NCI-H446 treated with DMSO at 0.1 percent for 48 hours (cell line): ENCODE measurements around the gene ZNF362.
"Not testable (repeated sequence)": the region's sequence is repeated elsewhere in the genome, so short reads cannot be mapped to it uniquely, and the experiment has no call there.

Source experiments
- DNase-seq: peaks from one replicate; lab custom pipeline; 2025; lab: John Stamatoyannopoulos, UW

The ZNF362 gene

DNA sequence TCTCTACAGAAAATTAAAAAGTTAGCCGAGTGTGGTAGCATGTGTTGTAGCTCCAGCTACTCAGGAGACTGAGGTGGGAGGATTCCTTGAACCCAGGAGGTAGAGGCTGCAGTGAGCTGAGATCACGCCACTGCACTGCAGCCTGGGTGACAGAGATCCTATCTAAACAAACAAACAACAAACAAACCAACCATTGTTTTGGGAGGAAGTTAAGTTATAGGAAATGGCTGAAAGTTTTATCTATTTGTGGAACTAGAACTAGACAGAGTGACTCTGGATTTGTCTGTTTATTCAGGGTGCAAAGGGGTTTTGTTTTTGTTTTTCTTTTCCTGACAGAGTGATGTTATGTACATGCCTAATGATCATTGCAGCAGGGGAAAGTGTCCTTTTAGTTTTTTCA is 31.0 kb downstream of the ZNF362 start:
- no peak for DNase-seq

- DNase-seq: no peak
These were observed 32.9 kb downstream of the ZNF362 start for GRCh38 chr1:33288976-33289857.

DNA sequence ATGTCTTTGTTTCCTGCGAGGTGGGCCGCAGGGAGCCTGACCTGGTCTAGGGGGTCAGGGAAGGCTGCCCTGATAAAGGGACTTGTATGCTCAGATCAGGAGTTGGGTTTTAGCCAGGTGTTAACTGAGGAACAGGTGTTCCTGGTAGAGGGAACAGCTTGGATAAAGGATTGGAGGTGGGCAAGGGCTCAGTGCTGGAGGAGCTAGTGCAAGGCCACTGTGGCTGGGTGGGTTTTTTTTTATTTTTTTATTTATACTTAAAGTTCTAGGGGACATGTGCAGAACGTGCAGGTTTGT is 33.5 kb downstream of the ZNF362 start:
- DNase-seq: no peak

- not testable (repeated sequence) for DNase-seq
These were observed 34.3 kb downstream of the ZNF362 start for GRCh38 chr1:33290615-33291014.

- no peak for DNase-seq
These were observed 36.5 kb downstream of the ZNF362 start for GRCh38 chr1:33292726-33293340.

DNA sequence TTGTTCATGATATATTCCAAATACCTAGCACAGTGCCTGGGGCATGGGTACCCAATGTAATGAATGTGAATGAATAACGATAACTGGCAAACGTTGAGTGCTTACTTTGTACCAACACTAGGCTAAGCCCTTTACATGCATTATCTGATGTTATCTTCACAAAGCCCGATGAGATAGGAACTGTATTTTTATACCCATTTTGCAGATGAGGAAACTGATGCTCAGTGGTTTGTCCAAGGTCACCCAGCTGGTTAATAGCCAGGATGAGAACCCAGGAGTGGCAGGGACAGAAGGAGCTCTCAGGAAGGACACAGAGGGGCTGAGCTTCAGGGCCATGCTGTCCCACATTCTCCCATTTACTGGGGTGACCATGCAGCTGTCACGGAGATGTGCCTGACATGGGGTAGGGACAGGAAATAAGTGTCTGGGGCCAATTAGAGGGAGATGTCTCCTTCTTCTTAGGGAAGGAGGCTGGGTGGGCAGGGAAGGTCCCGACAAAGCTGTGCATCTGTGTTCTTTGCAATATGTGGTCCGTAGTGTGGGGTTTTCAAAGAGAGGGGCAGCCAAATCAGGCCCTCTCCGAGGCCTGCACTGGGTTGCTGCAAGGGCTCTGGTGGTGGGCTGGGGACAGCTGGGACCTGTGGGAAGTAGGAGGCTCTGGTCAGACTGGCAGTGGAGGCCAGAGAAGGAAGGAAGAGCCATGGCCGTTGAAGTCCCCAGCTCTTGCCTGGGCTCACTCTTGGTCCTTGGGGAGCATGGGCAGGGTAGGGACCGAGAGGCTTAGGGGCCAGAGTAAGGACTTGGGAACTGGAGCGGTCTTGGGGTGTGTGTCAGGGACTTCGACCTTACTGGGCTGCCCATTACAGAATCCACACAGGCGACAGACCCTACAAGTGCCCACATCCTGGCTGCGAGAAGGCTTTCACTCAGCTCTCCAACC is 38.0 kb downstream of the ZNF362 start:
- no peak for DNase-seq

DNA sequence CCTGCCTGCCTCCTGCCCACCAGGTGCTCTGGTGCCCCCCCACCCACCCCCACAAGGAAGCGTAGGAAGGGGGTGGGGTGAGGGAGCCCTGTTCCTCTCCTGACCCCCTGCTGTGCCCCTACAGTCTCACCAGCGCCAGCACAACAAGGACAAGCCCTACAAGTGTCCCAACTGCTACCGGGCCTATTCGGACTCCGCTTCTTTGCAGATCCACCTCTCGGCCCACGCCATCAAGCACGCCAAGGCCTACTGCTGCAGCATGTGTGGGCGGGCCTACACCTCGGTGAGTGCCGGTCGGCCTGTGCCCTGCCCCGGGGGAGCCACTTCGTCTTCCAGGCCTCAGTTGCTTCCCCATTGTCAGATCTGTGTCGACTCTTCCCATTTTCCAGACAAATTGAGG is 38.7 kb downstream of the ZNF362 start:
- DNase-seq: no peak

DNA sequence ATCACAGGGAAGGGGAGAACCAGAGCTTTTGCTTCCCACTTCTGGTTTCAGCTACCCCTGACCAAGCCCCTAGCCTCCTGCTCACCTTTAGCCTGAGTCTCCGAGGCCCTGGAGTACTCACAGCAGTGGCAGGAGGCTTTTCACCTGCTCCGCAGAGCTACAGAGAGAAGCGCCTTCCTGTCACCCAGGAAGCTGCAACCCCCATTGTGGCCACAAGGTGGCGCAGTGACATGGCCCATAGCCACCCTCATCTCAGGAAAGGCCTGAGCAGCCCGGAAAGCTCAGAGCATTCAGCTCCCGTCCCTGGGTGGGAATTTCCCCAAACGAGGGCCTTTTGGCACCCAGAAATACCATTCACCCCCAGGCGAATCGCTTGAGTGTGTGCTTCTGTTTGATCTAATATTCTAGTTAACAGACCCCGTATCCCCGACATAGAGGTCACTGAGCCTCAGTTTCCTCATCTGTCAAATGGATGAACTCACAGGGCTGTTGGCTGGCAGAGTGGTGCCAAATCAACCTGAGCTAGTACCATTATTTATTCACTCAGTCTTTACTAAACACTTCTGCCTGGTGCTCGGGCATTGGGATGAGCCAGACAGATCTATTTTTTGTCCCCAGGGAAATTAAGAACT is 39.3 kb downstream of the ZNF362 start:
- DNase-seq: peak; percentile 24

GRCh38 chr1:33296082-33296458 is 39.8 kb downstream of the ZNF362 start:
- DNase-seq: no peak

GRCh38 chr1:33296824-33297223 is 40.5 kb downstream of the ZNF362 start:
- no peak for DNase-seq

DNA sequence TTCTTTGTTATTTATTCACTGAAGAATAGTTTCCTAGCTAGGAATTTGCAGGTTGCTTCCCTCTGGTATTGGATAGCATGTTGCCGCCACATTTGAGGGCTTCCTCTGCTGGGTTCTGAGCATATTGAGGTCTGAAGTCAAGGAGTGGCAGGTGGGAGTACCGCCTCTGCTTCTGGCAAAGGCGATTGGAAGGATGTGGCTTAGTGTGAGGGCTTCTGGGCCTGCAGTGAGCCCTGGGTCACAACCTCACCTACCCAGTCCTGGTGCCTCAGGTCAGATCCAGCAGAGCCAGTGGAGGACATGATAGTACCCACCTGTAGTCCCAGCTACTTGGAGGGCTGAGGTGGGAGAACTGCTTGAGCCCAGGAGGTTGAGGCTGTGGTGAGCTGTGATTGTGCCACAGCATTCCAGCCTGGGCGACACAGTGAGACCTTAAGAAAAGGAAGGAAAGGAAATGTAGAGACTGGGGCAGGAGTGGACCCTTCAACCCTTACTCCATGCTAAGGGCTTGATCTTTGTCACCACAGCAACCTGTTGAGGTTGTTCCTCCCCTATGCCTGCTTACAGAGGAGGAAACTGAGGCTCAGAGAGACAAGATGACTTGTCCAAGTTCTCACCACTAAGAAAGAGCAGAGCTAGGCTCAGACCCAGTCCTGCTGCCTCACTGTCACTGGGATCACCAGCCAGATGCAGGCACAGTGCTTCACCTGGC is 41.8 kb downstream of the ZNF362 start:
- DNase-seq: no peak

GRCh38 chr1:33298623-33299277 is 42.5 kb downstream of the ZNF362 start:
- no peak for DNase-seq

DNA sequence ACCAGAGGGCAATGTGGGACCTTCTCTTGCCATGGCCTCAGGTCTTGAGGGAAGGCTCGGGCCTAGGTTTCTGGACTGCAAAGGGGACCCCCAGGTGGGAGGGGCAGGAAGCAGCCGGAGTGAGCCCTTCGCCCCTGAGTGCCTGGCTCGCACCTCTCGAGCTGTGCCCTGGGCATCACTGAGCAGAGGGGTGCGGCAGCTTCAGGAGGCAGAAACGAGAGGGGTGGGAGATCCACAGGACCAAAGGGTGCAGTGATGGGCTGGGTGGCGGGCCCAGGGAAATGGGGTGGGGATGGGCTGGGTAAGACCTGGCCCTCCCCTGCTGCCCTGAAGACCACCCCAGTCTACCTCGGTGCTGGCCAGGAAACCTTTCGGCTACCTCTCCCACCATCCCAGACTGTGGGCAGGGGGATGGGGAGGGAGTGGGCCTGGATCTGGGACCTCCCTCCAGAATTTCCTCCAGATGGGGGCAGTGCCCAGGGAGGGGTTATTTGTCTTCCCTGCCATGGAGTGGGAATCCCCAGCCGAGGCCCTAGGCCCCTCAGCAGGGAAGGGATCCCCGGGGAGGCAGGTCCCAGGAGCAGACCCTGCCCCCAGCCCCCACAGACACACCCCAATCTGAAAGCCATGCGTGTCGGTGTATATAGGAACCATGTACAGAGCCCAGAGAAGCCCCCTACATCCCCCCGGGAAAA is 43.3 kb downstream of the ZNF362 start:
- DNase-seq: no peak

DNA sequence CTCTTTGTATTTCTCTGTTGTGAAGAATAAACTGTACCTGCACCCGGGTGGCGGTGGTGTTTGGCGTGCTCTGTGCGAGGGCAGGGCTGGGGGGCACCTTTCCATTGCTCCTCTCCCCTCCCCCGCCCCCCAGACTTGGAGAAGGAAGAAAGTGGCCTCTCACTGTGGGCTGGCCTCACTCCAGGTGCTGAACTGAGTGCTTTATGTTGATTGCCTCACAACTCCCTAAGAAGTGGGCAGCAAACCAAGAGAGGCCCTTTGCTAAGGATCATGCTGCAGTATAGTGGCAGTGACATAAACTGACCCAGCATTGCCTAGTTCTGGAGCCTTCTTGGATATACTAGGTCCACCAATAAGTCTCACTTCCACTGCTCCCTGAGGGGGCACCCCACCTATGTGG is 44.4 kb downstream of the ZNF362 start:
- no peak for DNase-seq

GRCh38 chr1:33301273-33301984 is 45.1 kb downstream of the ZNF362 start:
- no peak for DNase-seq

DNA sequence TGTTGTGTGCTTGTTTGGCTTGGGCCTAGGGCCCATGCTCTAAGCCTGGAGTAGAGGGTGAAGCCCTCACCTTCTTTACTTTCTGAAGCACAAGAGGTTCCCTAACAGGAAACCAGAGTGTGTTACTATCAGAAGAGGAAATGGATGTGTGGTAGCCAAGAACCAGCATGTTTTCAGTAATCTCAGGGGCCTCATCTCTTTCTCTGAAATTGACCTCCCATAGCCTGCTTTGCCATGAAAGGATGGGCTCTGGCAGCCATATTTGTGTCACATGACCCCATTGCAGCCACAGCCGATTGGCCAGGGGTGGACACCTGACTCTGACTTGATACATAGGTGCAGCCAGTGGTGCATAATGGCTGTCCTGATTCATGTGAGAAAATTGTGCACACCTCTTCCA is 46.0 kb downstream of the ZNF362 start:
- DNase-seq: no peak

GRCh38 chr1:33305016-33305415 is 48.7 kb downstream of the ZNF362 start:
- no peak for DNase-seq

DNA sequence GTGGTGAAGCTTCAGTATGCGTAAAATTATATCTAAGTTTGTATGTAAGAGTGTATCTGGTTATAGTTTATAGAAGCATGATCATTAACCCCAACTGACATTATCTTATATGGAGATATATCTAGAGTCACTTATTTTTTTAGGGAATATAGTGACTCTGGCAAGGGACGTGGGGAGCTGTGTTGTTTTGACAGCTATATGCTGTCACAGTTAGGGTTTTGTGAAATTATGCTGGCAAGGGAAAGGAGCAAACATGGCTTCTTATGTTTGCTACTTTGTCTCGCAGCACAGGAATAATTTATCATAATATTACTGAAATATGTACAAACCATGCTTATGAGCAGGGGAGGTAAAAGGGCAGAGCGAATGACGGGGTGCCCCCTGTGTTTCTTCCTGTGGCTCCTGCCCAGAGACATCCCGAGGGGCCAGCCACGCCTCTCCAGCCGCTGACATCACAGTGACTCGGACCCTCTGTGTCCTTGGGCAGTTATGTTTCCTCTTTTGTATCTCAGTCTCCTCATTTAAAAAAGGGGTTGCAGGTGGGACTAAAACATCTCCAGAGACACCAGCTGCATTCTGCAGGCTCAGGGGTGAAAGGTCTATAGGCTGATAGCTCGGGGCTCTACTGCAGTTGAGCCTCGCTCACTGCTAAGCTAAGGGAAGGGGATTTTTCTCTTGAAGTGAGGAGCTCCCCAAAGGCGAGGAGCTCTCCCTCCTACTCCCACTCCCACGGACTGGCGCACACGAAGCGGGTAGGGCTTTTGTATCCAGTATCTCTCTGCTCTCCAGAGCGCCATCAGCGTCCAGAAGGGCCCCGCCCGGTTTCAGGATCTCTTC is 49.7 kb downstream of the ZNF362 start:
- no peak for DNase-seq
